ENCODE results near the gene GGCX. TPM values are rescaled to one million over a fixed set of nuclear protein-coding genes. Genes with fewer than 3 reads are reported as not detected.

Gene GGCX
- total and polyA plus RNA-seq, 7 donors: 19.0 to 35.6 (median 22.3) TPM

- Histone ChIP-seq H3K4me3 (no peak overlapping the region), H3K9me3 (no peaks in the 10 kb centered on the region), H3K4me1 (no peaks in the 10 kb centered on the region), H3K27ac (no peak overlapping the region), H3K36me3 (ENCODE audit: insufficient read depth in 1 of 2, low read depth in 1 of 2) (no peaks in the 10 kb centered on the region), H3K27me3 (ENCODE audit: insufficient read depth in 3 of 3, low read length in 2 of 3) (no peaks in the 10 kb centered on the region)
- no peak for ATAC-seq
- intact Hi-C loops (cut with DNase I): no loop called here
- DNase-seq: no peak
- whole genome bisulfite sequencing, 3 donors: 79 to 85% (median 83%) methylated on average over 4 of the region's 4 CpGs
- TF ChIP-seq CTCF (IDR thresholded peaks at IDR 0.05): no peak
Measured at GRCh38 chr2:85525567-85525966, 35.7 kb downstream of the GGCX start.

DNA sequence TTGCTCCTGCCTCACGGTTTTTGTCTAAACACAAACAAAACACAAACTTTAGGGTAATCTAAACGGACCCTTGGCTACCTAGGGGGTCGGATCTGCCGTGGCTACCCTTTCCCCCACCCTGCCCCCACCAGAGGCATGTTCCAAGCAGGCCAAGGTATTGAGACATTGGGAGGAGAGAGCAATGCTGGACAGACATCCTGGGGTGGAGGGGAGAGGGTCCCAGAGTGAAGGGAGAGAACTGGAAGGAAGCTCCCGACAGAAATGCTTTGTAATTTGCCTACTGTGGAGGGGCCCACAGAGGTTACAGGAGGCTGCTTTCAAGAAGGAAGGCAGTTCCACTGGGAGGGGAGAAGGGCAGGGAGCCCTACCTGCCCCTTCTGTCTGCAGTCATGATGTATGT is 36.3 kb downstream of the GGCX start:
- Histone ChIP-seq H3K36me3 (ENCODE audit: insufficient read depth in 1 of 2, low read depth in 1 of 2) (no peaks in the 10 kb centered on the region), H3K4me1 (no peaks in the 10 kb centered on the region), H3K4me3 (no peak overlapping the region), H3K27ac (no peak overlapping the region), H3K9me3 (no peaks in the 10 kb centered on the region), H3K27me3 (ENCODE audit: insufficient read depth in 3 of 3, low read length in 2 of 3) (no peaks in the 10 kb centered on the region)
- no peak for TF ChIP-seq CTCF (IDR thresholded peaks at IDR 0.05)
- 76 to 81% (median 78%) methylated on average over 5 of the region's 5 CpGs for WGBS, 3 donors
- intact Hi-C loops (cut with DNase I): no loop called here
- no peak for ATAC-seq
- DNase-seq: no peak

DNA sequence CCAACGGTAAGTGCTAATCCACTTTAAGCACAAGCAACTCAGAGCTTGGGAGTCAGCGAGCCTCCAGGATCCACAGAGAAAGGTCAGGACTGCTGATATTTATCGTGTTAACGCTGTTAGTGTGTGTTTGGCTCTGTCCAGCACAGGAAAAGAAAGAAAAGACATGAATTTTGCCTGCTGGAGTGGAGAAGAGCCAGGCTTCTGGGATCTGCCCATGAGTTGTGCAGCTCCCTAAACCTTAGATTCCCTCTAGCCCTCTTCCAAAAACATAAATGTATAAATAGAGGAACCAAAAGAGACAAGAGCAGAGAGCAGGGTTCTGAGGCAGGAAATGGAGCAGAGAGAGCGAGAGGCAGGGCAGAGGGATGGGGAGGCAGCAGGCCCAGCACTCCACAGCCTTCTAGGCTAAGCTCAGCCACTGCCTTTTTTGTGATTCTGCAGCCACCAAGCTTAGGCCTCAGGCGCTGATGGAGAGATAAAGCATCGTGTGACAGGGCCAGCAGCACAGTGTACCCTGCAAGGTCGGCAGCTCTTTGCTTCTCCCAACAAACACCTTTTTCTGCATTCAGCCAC is 36.9 kb downstream of the GGCX start:
- WGBS, 3 donors: 33 to 54% (median 45%) methylated on average over 8 of the region's 8 CpGs
- DNase-seq (no peak), ATAC-seq (peak in 2 of 4 donors; percentile 35 to 46)
- H3K36me3 ChIP-seq (ENCODE audit: insufficient read depth in 1 of 2, low read depth in 1 of 2): no peaks in the 10 kb centered on the region
- H3K9me3 ChIP-seq: no peaks in the 10 kb centered on the region
- H3K27ac ChIP-seq: no peak overlapping the region
- H3K27me3 ChIP-seq (ENCODE audit: insufficient read depth in 3 of 3, low read length in 2 of 3): no peaks in the 10 kb centered on the region
- no peak for TF ChIP-seq CTCF (IDR thresholded peaks at IDR 0.05)
- intact Hi-C loops (cut with DNase I): no loop called here
- H3K4me1 ChIP-seq: no peaks in the 10 kb centered on the region
- no peak overlapping the region for H3K4me3 ChIP-seq

DNA sequence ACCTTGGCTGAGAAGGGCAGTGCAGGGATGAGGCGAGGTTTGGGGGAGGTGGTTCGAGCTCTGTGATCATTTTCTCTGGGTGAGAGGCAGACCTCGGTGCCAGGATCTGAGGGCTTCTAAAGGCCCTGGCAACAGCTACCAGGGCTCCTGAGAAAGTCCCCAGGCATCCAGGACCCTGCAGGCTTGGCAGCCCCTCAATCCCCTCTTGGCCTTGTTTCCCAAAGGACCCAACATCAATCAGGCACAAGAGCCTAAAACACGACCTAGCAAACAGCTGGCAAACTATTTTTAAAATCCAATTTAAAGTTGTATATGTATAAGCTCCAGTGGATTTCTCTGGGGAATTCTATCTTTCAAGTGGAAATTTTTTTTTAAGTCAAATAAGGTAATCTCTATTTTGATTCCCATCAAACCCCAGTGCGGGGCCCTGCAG is 37.4 kb downstream of the GGCX start:
- no peak overlapping the region for H3K27ac ChIP-seq
- no peak for TF ChIP-seq CTCF (IDR thresholded peaks at IDR 0.05)

More for the DNA sequence above, 37.4 kb downstream of the GGCX start:
- H3K36me3 ChIP-seq (ENCODE audit: insufficient read depth in 1 of 2, low read depth in 1 of 2): no peaks in the 10 kb centered on the region
- H3K4me3 ChIP-seq: no peak overlapping the region
- H3K27me3 ChIP-seq (ENCODE audit: insufficient read depth in 3 of 3, low read length in 2 of 3): no peaks in the 10 kb centered on the region
- no peak for ATAC-seq
- no peak for DNase-seq
- intact Hi-C loops (cut with DNase I): no loop called here
- no peaks in the 10 kb centered on the region for H3K9me3 ChIP-seq
- WGBS, 3 donors: 45 to 69% (median 55%) methylated on average over 5 of the region's 5 CpGs
- H3K4me1 ChIP-seq: no peaks in the 10 kb centered on the region
